H4 (cell line): ENCODE results near the gene N4BP3. TPM values are rescaled to one million over a fixed set of nuclear protein-coding genes. Genes with fewer than 3 reads are reported as not detected.
"Not testable (repeated sequence)": the region's sequence is repeated elsewhere in the genome, so short reads cannot be mapped to it uniquely, and the experiment has no call there.

Experiments
- DNase-seq: peaks from one replicate; pipeline ENCODE4 v3.0.0-alpha.2; 2015; ENCODE audit warnings: low spot score
- total RNA-seq: library from RNA; depleted of rRNA; stranded (reverse); fragments of >200 nt; shearing (Covaris generic); gene quantifications from 2 replicates; pipeline ENCODE4 v1.2.3, GENCODE V29; 2014; rRNA removed

Gene N4BP3
- total RNA-seq: 0.25 and 0.39 TPM in 2 replicates

GRCh38 chr5:178113141-178113787, at the start of gene N4BP3:
TSS of gene N4BP3 (plus strand) at chr5:178113532. CDS start at chr5:178119584, 6,052 bp downstream.
- no peak for DNase-seq

DNA sequence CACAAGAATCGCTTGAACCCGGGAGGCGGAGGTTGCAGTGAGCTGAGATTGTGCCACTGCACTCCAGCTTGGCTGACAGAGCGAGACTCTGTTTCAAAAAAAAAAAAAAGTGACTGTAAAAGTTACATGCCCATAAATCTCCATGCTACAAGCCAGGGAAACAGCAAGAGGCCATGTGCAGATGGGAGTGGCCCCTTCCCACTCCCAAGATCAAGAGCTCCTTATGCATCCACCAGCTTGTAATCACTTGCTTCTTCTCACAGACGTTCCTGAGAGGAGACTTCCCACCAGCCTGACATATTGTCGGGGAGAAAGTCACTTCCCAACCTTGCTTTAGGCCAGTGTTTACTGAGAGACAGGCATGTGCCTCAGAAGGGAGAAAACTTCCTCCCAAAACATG, 45.6 kb upstream of the N4BP3 start:
- DNase-seq: no peak

DNA sequence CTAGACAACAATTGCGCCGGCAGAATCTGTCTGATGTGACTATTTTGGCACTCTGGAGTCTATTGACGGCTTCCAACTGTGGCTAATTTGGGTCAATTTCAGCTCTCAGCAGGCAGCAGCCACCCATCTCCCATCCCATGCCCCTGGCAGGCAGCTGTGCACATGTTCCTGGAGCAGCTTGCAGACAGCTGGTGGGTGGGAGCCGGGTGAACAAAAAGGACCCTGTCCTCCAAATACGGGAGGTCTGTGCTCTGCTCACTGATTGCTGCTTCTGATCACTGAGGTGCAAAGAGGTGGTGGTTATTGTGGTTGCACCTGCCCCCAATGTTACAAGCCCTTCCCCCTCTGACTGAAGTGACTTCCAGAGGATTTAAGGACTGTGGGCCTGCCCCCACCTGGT, 45.0 kb upstream of the N4BP3 start:
- DNase-seq: no peak

DNA sequence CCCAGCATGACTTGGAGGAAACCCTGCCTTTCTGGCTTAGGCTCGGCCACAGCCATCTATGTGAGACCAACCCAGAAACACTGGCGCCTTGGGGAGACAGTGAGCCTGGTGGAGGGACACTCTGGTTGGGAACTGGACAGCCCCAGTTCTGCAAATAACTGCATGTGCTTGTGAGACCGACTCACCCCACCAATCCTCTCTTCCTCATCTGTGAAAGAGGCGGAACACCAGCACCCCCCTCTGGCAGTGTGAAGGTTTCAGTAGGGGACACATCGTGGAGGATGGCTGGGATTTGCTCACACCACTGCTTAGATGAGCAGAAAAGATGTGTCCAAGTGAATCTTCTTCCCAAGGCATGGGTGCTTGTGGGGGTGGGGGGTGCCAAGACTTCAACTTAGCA, 43.4 kb upstream of the N4BP3 start:
- peak; percentile 56 for DNase-seq

DNA sequence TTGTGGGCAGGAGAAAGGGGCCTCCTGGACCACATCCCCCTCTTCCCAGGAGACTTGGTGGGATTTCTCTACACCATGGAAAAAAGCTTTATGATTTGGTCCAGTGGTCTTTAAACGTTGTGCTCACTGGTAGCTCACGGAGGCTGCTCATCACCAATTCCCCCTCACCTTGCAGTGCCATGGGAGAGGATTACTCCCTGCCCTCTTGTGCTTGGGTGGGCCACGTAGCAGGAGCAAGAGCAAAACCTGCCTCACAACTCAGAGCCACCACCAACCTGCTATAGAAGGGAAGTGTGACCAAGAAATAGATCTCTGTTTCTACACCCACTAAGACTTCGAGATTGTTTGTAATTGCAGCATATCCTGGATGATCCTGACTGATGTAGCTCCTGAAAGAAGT, 42.2 kb upstream of the N4BP3 start:
- DNase-seq: no peak

DNA sequence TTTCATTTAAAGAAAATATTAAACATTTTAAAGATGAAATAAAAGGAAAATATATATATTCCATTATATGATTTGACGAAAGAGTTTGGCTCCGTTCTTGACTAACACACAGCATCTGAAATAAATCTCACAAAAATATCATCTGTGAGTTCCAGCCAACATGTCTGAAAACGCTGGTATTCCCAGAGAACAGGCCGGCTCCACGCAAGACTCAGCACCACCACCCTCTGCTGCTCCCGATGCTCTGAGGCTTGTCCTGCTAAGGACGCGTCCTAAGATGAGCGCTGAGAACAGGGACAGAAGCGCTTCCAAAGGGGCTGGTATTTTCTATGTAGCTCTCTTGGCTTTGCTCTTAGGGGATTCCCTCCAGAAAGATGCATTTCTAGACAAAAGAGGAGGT, 40.6 kb upstream of the N4BP3 start:
- no peak for DNase-seq

DNA sequence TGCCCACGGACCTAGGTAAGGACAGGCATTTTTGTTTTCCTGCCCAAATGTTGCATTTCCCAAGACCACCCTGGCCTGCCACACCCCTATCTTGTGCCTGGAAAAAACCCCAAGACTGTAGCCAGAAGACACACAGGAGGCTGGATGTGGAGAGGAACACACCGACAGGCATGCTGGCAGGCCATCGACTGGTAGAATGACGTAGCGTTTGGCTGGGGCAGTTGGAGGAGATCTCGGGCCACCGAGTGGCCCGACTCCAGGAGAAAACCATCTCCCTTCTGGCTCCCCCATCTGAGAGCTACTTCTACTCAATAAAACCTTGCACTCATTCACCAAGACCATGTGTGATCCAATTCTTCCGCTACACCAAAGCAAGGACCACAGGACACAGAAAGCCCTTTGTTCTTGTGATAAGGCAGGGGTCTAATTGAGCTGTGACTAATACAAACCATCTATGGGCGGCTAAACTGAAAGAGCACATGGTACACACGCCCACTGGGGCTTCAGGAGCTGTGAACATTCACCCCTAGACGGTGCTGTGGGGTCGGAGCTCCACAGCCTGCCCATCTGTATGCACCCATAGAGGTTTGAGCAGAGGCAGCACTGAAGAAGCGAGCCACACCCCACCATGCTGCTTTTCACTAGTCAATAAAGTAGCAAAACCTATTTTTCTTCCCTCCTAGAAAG, 38.9 kb upstream of the N4BP3 start:
- no peak for DNase-seq

DNA sequence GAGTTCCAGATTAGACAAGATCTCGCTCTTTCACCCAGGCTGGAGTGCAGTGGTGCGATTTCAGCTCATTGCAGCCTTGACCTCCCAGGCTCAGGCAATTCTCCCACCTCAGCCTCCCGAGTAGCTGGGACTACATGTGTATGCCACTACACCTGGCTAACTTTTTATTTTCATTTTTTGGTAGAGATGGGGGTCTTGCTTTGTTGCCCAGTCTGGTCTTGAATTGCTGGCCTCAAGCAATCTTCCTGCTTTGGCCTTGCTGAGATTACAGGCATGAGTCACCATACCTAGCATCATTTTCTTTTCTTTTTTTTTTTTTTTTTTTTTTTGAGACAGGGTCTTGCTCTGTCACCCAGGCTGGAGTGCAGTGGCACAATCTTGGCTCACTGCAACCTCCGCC, 36.4 kb upstream of the N4BP3 start:
- DNase-seq: not testable (repeated sequence)

DNA sequence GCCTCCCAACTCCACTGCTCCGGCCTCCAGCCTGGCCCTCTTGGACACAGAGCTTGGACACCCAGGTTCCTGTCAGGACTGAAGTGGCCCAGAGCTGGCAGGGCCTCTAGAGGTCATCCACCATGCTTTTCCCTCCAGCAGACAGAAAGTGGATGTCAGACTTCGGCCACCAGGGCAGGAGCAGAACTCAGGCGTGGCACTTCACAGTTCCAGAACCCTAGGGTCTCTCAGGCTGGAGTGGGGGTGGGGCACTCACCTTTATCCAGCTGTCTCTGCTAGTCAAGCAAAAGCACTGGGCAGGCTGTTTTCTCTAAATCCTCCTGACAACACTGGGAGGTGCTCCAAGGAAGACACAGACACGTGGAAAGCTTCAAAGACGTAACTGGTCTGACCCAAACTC, 35.6 kb upstream of the N4BP3 start:
- DNase-seq: no peak

DNA sequence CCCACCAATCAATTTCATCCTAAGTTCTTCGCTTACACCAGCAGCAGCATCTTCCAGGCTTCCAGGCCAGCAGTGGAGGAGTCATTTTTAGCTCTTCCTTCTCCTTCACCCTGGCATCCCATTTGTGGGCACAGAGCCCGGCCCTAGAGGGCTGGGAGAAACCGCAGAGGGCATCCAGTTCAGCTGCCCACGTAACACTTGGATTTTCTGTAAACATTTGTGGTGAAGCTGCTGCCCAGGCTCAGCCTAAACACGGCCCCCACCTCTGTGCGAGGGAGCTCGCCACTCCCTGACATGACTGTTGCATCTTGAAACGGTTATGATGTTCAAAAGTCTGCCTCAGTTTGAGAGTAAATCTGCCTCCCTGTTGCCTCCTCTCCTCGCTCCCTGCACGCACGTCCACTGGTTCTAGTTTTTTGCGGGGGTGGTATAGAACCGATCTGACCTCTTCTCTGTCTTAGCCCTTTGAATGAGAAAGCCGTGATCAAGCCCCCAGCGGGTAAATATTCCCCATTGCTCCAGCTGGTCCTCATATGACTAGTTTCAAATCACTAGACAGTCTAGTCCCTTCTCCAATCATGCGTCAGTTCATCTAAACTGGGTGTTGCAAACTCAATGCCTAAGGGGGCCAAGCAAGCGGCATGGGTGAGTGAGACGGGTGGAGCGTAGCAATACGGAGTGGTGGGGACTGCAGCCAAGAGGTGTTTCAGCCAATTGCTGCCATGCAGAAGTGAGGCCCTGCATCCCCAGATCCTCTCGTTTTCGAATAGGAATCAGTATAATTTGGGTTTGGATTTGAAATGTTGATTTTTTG, 34.9 kb upstream of the N4BP3 start:
- DNase-seq: peak; percentile 99

DNA sequence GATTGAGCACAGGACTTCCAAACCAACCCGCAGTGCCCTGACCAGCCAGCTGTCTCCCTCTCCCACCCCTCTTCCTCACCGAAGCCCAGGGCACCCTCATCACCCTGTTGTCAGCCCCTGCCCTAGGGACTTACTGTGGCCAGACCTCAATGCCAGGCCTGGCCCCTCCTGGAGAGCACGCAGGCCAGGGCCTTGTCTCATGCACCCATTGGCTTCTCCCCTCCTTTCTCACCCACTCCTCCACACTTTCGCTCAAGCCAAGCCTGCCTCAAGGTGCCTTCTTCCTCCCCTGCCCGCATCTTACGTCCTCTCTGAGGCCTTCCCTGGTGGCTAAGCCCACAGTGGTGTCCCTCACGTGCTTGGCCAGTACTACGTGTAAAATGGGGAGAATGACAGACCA, 33.3 kb upstream of the N4BP3 start:
- no peak for DNase-seq

- no peak for DNase-seq
Observed at GRCh38 chr5:178080618-178081410, 32.5 kb upstream of the N4BP3 start.

DNA sequence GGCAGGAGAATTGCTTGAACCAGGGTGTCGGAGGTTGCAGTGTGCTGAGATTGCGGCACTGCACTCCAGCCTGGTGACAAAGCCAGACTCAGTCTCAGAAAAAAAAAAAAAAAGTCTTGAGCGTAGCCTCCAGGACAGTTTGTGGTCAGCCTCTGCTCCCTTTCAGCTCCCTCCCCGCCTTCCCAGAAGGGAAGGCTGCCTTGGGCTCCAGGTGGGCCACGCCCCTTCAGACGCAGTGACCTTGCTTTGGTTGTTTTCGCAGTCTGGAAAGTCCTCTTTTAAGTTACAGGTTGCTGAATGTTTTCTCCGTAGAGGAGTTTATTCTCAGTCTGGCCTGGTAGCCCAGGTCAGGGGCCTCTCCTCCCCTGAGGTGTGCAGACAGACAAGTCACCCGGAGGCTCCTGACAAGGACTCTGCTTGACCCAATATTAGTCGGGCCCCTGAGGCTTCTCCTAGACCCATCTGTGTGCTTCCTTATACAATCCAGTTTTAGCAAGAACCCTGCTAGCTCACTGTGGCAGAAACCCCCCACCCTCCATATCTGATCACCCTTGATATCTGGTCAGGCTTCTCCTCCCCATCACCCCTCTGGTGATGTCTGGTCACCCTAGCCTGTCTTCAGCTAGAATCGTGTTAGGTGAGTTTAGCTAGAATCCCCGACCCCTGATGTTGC, 31.6 kb upstream of the N4BP3 start:
- DNase-seq: no peak

- peak; percentile 53 for DNase-seq
Observed at GRCh38 chr5:178083922-178084321, 29.4 kb upstream of the N4BP3 start.

DNA sequence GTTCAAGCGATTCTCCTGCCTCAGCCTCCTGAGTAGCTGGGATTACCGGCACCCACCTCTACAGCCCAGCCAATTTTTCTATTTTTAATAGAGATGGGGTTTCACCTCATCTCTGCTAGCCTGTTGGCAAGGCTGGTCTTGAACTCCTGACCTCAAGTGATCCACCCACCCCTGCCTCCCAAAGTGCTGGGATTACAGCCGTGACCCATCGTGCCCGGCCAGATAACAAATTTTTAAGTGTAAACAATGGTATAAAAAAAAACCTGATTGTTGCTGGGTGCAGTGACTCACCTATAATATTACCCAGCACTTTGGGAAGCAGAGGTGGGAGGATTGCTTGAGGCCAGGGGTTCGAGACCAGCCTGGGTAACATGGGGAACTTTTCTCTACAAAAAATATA, 28.0 kb upstream of the N4BP3 start:
- DNase-seq: peak; percentile 34

DNA sequence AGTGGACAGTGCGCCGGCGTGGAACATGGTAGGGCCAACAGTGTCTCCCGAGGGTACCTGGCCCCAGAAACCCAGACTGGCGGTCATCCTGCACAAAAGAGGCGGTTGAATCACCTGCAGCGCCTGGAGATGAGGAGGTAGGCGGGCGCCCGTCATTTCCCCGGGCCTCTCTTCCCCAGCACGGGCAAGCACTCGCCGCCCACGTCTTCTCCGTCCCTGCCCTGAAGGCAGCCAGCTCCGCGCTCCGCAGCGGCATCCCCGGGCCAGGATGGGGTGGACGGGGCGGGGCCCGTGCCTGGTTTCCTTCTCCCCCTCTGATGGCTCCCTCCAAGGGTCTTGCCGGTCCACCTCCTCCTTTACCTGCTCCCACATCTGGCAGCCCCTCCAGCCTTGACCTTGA, 27.1 kb upstream of the N4BP3 start:
- no peak for DNase-seq

DNA sequence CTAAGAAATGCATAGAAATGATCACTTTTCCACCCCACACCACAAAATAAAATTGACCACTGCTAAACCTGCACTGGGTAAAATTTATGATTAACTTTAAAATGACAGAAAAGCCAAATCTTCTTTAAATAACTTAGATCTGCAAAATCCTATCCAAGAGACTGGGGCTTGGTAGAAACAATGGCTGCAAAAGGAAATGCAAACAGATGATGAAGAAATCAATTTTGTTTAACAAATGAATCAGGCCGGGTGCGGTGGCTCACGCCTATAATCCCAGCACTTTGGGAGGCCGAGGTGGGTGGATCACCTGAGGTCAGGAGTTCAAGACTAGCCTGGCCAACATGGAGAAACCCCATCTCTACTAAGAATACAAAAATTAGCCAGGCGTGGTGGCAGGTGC, 26.1 kb upstream of the N4BP3 start:
- not testable (repeated sequence) for DNase-seq

GRCh38 chr5:178090856-178091255, 22.5 kb upstream of the N4BP3 start:
- no peak for DNase-seq

DNA sequence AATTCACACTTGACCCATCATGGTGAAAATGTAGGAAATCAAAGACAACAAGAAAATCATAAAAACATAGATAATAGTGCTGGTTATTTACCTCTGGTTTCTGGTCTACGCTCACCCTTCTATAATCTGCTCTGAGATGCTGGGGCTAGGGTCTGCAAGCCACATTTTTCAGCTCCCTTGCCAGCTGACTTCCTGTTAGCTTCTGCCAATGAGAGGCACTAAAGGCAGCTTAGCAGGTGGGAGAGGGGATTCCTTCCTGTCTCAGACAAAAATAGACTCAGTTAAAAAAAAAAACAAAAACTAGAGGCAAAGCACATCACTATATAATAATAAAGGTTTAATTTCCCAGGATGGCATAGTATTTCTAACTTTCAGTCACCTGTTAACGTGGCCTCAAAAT, 20.2 kb upstream of the N4BP3 start:
- DNase-seq: no peak

GRCh38 chr5:178094345-178094744, 19.0 kb upstream of the N4BP3 start:
- DNase-seq: no peak

DNA sequence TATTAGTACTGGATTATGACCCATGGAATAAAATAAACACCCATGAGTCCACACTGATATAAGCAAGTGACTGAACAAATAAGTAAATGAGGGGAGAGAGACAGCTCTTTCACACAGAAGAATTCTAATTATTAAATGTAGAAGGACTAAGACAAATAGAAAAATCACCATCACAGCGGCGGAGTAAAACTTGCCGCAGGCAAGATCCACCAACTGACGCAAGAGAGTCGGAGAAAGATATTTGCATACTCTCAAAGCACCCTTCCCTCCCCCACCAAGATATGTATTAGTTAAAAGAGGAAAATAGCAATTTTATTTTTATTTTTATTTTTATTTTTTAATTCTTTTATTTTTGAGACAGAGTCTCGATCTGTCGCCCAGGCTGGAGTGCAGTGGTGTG, 14.6 kb upstream of the N4BP3 start:
- DNase-seq: no peak
